OCI-M1 (cell line): Measurements from ENCODE around the gene OR2A25.
"Not testable (repeated sequence)": the region's sequence is repeated elsewhere in the genome, so short reads cannot be mapped to it uniquely, and the experiment has no call there.

ENCODE experiments used
- DNase-seq: peaks from one replicate; lab custom pipeline; 2025; lab: John Stamatoyannopoulos, UW

OR2A25 gene

DNA sequence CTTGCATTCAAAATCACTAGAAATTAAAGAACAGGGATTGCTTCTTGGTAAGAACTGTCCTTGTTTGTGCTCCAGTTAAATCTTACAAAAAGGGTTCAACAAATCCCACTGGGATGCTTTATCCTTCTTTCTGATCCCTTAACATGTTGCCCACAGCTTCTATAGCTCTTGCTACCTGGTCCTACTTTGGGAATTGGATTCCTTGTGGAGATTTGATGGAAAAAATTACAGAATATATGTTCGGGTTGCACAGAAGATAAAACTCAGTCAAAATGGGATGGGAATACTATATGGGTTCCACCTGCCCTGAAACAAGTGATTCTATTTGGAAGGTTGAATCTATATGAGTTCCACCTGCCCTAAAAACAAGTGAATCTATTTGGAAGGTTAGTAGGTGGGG, at the start of gene OR2A25:
Gene OR2A25 (plus strand): TSS at position 301 of the 400 bp plus-strand sequence. CDS start 4,409 bp downstream, outside the sequence.
- DNase-seq = no peak

DNA sequence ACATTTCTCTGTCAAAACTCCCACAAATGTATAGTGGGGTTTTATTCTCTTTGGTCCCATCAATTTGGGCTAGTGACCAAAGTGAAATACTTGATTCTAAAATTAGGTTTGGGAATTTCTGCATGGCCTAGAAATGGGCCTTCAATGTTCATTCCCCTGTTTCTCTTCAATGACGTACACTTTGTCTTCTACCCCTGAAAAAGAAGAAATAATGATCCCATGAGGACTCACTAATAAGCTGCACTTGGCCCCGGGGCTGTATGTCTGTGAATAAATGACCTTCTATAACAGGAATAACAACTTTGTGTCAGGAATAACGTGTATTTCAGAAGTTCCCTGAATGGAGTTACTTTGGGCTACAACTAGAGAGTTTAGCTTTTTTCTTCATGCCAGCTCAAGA, 49.3 kb upstream of the OR2A25 start:
- DNase-seq = no peak

GRCh38 chr7:144022169-144022568, 47.4 kb upstream of the OR2A25 start:
- no peak for DNase-seq

DNA sequence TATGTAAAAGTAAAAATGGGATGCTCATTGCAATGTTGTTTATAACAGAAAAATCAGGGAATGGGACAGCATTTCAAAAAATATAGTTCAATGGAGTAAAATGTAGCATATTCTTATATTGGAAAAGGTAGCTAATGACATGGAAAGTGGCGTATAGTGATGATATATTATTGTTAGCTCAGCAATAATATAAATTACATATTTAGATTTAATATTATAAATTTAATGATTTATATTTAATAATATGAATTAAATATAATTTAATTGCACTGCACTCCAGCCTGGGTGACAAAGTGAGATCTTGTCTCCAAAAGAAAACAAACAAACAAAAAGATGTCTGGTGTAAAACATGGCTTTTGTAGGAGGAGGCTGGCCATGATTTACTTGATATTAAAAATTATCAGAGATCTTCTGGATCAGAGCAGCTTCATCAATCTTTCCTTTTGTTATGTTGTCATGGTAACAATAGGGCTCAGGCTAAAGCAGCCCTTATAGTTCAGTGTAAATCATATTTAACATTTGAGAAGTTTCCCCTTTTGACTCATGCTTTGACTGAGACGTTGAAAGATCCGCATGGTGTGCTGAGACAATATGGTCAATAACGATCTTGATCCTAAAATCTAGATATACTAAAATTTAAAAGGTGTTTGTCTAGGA, 46.3 kb upstream of the OR2A25 start:
- no peak for DNase-seq

- no peak for DNase-seq
Observed at GRCh38 chr7:144024213-144024612, 45.4 kb upstream of the OR2A25 start.

DNA sequence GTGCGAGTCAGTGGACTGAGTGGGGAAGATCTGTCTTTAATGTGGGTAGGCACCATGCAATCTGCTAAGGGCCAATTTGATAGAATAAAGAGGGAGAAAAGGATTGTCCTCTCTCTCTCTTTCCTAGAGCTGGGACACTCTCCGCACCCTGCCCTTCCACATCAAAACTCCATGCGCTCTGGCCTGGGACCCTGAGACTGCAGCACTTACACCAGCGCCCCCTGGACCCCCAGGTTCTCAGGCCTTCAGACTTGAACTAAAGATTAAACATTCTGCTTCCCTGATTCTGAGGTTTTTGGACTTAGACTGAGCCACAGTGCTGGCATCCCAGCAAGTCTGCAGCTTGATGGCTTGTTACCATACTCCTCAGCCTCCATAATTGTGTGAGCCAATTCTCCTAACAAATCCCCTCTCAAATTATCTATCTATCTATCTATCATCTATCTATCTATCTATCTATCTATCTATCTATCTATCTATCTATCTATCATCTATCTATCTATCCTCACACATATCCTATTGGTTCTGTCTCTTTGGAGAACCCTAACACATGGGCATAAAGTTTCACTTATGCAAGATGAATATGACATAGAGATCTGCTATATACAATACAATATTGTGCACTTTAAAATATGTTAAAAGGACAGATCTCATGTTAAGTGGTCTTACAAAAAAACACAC, 43.3 kb upstream of the OR2A25 start:
- no peak for DNase-seq

GRCh38 chr7:144027070-144027469, 42.5 kb upstream of the OR2A25 start:
- DNase-seq = peak; percentile 43

DNA sequence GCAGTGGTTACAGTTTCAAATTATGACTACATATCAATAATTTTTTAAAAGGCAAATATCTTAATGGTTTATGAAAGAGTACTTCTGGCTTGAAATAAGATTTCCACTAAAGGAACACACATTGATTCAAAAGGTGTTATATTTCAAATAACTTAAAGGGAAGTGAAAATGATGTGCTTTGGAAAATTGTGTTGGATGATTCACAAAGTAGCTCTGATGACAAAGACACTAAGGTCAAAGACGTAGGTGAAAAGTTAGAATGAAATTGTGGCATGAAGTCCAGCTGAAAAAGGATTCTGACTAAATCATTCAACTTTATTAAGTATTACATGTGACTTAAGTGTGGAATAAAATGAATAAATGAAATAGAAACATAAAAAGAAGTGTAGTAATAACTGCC, 41.6 kb upstream of the OR2A25 start:
- DNase-seq = no peak

DNA sequence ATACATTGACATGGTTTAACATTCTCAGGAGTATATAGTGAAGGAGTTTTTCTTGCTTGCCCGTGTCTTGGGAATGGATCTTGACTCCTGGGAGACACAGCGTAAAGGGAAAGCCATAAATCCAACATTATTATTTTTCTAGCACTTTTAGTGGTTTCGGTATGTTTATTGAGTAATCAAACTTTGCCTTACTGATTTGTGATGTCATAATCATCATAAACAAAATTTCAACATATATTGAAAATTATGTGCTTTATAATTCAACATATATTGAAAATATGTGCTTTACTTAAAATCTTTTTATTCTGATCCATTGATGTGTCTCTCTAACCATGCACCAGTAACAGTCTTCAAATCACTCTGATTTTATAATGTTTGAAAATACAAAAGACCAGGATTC, 41.1 kb upstream of the OR2A25 start:
- no peak for DNase-seq

- DNase-seq = no peak
Observed at GRCh38 chr7:144032516-144032915, 37.1 kb upstream of the OR2A25 start.

GRCh38 chr7:144032985-144033709, 36.5 kb upstream of the OR2A25 start:
- no peak for DNase-seq

DNA sequence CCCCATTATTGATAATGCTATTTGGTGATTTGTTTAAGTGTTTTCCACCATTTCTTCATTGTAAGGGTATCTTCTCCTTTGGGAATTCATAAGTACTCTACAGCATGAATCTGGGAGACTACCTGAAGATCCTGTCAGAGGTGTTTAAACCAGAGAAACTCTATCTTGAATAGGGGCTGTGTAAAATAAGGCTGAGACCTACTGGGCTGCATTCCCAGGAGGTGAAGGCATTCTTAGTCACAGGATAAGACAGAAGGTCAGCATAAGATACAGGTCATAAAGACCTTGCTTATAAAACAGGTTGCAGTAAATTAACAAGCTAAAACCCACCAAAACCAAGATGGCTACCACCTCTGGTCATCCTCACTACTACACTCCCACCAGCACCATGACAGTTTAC, 34.2 kb upstream of the OR2A25 start:
- DNase-seq = no peak

GRCh38 chr7:144036302-144036885, 33.2 kb upstream of the OR2A25 start:
- no peak for DNase-seq

DNA sequence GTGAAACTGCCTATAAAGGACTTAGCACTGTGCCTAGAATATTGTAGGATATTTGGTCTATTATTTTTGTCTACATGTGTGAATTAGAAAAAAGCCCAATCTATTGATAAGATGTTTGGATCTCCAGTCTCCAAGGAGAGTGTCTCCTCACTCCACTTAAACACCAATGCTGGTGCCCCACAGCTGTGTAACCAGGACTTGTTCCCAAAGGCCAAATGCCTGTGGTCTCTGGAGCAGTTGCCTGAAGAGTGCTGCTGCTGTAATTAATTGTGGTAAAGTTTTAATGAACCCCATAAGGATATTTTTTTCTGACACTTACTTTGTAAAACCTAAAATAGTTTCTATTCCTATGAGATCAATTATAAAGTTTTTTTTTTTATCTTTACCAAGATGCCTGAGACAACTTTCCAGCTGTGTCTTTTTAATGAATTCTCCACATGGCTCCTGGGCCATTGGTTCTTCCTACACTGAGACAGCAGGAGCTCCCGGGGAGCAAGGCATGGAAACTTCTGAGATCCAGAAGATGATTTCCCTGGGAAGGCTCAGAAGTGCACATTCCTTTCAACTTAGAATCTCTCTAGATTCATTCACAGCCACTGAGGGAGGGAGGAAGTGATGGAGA, 32.1 kb upstream of the OR2A25 start:
- no peak for DNase-seq

DNA sequence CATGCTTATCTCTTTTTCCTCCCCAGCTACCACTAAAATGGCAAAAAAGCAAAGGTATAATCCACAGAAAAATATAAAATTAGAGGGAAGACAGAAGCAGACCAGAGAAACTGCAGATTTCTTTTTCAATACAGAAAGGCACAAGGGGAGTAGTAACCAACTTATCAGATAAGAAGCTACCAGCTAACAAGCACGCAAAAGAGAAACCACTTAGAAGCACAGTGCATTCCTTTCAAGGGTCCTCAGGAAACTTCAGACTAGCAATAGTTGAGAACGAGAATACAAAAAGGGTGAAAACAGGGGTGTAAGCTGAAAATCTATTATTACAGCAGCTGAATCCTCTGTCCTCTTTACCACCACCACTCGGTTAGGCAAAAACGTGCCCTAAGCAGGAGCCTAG, 30.7 kb upstream of the OR2A25 start:
- peak; percentile 57 for DNase-seq

DNA sequence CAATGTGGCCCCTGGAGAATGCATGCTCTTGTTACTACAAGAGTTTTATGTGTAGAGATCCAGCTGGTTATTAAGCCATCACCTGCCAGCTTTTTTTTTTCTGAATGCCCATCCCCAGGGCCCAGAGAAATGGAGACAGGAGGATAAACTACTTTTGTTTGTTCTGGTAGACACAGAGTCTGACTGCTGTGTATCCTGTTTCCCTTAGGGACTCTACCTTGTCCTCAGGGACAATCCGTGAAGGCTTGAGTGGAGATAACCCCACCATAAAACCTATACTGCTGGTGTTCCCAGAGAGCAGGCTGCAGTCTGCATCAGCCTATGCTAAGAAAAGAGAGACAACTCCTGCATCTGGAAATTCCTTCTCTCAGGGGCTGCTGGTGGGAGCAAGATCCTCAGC, 21.0 kb upstream of the OR2A25 start, which contains the start of gene OR2A5:
Gene OR2A5 (plus strand): TSS at position 301 of the 400 bp plus-strand sequence. CDS start 1,454 bp downstream, outside the sequence.
- DNase-seq = no peak

GRCh38 chr7:144049491-144049890, 20.1 kb upstream of the OR2A25 start:
- no peak for DNase-seq

GRCh38 chr7:144050093-144050492, 19.5 kb upstream of the OR2A25 start:
- DNase-seq = no peak

- not testable (repeated sequence) for DNase-seq
Observed at GRCh38 chr7:144050884-144051283, 18.7 kb upstream of the OR2A25 start.

GRCh38 chr7:144057954-144058353, 11.7 kb upstream of the OR2A25 start:
- no peak for DNase-seq

DNA sequence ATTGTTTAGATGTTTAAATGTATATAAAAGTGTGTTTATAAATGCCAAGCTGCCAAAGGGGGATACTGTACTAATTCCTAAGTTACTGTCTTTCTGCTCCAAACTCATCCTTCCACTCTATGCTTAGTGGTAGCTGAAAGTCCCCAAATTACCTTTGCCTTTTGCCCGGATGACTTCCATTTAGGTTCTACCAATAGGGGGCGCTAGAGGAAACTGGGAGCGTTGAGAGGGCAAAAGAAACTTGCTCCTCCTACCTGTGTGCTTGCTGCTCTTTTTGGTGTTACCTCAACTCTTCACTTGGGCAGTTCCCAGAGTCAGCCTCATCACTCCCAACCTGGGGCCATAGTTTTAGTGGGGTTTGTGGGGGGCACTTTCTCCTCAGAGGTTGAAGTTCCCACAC, 5.9 kb upstream of the OR2A25 start:
- peak; percentile 34 for DNase-seq

DNA sequence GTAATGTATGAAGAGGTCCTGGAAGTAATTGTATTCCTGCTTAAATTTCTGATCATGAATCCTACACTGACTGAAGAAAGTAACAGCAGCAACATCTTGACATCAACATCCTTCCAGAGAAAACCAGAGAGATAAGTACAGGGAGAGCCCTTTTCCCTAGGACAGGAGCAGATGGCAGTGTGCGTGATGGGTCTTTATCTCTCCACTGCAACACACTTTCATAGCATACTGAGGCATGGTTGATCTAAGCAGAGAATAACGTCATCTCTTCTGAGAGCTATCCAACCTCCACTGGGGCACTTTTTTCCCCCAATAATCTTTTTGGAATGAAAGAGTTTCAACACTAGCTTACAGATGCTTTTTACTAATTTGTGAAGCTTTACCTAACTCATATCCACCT, 342 bp downstream of the OR2A25 start:
- peak; percentile 1 for DNase-seq
